Kasumi-1 (cell line): Measurements from ENCODE around the gene SPR.

Source experiments
- DNase-seq, 2 experiments: peaks; one replicate each; lab custom pipeline; 2025; lab: John Stamatoyannopoulos, UW

SPR gene

GRCh38 chr2:72915320-72915906 lies 28.2 kb downstream of the SPR start:
- DNase-seq = no peak

DNA sequence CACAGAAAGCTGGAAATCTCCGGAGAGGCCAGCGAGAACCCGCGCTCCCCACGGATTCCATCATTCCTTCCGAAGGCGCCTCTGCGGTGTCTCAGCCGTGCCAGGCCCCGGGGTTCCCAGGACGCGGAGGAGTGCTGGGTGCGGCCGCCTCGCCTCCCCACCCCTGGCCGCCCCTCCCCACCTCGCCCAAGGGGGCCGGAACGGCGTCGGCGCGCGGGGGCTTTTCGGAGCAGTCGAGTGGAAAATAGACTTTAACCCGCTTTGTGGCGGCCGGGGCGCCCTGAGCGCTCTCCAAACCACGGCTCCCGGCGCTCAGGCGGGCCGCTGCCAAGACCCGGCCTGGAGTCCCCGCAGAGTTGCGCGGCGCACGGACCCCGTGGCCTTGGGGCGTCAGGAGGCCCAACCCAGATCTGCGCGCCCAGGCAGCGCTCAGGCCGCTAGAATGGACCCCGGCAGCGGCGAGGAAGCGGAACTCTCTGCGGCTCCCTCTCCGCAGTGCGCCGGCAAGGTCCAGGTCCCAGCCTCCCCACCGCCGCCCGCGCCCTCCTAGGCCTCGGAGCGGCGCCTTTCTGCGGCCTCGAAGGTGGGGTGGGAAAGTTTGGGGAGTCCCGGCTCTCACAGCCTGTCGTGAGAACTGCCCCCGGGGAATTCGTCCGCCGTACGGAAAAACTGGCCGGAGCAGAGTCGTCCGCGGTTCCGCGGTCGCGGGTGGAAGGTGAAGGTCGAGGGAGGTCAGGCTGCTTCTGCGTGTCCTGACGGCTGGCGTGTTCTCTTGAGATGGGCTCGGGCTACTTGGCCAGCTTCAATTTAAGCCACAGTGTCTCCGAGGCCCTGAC lies 28.9 kb downstream of the SPR start:
- DNase-seq = no peak

DNA sequence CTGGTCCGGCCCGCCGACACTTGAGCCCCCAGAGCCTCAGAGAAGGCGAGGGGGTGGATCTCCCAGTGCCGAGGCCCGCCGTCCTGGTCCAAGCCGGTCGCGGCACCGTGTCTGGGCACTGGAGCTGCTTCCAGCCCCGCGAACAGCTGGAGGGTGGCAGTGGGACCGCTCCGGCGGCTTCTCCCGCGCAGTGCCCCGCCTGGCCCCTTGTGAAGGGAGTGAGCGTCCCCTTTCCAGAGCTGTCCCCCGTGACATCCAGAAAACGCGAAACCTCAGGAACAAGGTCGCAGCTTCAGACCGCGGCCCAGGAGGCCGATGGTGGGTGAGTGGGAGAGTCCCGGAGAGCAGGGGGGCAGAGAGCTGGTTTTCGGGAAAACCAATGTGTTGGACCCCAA lies 29.5 kb downstream of the SPR start:
- DNase-seq = no peak

DNA sequence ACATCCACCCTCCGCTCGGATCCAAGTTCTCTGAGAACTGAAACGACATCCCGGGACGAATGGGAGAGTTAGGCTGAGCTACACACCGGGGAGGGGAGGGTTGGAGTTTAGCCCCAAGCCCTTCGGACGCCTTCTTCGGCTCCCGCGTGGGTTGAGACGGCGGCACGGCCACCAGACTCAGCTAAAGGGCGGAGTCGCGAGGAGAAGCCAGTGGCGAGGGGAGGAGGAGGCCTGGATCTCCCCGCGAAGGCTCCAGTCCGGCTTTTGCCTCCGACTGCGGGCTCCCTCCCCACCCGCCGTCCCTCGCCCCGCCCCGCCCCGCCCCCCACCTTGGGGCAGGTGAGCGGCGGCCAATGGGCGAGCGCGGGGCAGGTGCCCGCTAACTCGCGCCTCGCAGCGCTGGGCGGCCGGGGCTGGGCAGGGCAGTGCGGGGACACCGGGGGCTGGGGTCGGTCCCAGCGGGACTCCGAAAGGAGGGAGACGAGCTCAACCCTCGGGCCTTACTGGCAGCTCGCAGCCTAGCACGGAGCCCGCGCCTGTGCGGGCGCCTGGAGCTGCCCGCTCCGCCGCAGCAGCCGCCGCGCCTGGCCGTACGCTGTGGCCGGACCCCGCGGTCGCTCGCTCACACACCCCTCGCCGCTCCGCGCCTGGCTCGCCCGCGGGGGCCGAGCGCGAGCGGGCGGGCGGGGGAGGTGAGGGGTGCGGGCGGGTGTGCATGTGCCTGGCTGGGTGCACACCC lies 30.1 kb downstream of the SPR start, which contains the start of gene EMX1:
EMX1 (plus strand) TSS at position 382 of the 739 bp plus-strand sequence; CDS start at position 716, 334 bp downstream.
- DNase-seq = peak in 1 of 2 experiments; percentile 13

- peak; percentile 8 for DNase-seq
These were observed 30.8 kb downstream of the SPR start for GRCh38 chr2:72917877-72918553.

DNA sequence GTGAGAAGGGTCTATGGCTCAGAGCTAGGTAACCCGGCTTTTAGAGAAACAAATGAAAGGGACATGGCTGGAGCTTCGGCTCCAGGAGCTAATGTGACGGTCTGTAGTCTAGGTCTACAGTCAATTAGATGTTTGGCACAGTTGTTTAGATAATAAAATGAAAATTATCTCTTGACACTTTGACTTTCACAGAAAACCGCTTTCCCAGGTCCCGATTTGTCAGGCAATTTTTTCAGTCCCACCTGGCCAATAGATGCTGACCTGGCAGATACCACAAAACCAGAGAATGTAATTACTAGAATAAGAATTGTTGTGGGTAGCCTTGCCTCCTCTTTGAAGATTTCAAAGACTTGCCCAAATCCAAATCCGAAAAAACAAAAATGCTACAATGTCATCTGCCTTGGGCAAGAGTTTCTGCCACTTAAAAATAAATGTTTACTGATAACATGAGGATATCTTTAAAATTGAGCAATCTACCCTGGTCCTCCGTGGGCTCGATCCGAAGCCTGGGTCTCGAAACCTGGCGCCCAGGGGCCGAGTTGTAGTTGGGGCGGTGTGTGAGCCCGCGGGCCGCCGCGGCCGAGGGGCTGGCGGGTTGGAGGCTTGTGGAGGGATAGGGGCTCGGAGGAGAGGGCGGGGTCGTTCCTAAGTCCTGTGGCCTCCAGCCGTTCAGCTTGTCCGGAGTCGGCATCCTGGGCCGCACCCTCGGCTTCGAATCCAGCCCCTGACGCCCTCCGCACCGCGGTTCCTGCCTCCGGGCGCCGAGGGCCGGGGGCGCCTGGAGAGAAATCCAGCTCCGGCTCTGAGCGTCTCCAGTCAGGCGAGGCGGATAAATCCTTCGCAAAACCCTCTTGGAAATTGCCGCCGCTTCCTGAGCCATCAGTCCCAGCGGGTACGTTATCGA lies 32.5 kb downstream of the SPR start:
- no peak for DNase-seq

- DNase-seq = no peak
These were observed 33.3 kb downstream of the SPR start for GRCh38 chr2:72920318-72921087.

- no peak for DNase-seq
These were observed 34.1 kb downstream of the SPR start for GRCh38 chr2:72921088-72921851.

DNA sequence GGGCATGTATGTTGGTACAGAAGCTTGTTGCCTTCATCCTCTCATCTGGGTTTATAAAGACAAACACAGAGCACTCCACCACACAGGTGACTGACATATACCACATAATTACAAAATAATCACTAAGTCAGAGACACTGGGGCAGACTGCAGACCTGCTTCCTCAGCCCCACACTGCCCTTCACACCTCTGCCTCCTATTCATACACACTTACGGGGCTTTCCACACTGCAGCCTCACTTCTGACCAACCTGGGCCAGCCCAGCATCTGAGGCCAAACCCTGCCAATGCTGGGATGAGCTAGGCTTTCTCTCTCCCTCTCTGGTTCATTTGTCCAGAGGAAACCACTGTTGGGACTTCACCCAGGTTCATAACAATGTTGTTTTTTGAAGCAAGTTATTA lies 34.6 kb downstream of the SPR start:
- DNase-seq = no peak

GRCh38 chr2:72923833-72924352 lies 36.7 kb downstream of the SPR start:
- DNase-seq = no peak

DNA sequence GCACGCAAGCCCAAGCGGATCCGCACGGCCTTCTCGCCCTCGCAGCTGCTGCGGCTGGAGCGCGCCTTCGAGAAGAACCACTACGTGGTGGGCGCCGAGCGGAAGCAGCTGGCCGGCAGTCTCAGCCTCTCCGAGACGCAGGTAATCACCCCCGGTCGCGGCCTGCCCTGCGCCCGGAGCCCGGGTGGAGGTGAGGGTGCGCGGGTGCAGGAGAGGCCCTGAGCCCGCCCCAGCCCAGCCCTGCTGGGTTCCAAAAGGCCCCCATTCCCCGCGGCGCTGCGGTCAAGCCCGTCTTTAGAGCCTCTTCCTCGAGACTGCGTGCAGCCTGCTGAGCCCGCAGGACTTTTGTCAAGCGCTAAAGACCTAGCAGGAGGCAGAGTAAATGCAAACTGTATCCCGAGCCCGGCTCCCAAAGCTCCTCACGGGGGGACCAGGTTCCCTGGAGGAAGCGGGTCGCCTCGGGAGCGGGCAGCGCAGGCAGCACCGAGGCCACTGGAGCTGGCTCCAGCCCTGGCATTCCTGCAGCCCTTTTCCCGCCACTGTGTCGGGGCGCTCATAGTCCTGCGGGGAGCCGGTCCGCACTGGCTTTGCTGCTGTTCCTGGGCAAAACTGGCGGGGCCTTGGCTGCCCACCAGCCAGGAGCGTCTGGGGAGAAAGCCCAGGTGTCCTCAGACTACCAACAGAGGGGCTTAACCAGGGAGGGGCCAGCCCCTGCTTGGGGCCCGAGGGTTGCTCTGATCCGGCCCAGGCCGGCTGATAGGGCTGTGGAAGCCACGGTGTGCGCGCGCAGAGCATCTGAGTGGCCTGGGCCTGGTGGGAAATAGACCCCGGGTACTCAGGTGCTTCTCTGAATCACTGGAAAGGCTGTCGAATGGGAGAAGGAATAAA lies 37.4 kb downstream of the SPR start:
- DNase-seq = no peak

DNA sequence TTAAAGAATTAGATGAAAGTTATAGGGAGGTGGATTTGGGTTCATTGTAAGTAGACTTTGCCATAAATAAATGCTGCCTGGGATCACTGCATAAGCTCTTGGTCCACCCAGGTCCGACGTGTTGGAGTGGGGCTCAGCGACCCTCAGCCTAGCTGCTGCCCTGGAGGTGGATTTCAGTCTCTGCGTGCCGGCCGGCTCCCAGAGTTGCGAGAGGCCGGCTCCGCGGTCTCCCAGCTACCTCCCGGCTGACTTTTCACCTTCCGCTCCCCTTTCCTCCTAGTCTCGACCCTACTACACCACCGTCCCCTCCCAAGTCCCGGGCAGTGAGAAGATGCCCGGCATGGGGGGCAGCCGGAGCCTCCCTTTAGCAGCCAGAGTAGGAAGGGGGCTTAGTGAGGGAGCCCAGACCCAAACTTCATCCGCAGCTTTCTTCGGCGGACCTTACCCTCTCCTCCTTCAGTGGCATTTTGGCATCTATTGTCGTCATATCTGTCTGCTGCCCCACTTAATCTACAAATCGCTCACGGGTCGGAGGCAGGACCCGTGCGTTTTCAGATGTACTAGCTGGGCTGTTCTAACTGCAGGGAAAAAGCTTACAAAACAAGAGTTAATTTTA lies 38.2 kb downstream of the SPR start:
- DNase-seq = no peak

GRCh38 chr2:72926368-72926767 lies 39.2 kb downstream of the SPR start:
- no peak for DNase-seq

DNA sequence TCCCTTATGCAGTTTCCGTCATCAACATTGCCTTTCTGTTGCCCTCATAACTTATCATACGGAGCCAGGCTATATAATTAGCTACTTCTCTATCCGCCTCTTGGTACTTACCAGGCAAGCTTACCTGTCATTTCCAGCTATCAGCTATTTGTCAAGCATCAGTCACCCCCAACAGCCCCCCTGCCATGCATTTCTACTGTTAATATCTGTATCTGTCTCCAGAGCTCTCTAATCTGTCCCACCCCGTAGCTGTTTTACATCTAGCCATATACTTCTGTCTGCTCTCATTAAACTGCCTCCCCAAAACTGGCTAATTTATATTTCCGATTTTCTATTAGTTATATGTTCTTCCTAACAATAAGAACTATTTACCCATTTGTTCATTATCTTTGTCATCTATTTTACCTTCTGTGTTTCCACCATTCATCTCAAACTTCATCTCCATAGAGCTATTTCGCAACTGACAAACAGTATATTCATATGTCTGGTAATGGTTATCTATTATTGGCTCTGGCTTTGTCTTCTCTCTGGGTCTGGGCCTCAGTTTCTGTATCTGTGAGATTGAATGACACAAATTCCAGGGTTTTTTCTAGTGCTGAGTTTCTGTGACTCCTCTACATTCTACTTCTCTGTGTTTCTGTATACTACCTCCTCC lies 39.7 kb downstream of the SPR start:
- no peak for DNase-seq

DNA sequence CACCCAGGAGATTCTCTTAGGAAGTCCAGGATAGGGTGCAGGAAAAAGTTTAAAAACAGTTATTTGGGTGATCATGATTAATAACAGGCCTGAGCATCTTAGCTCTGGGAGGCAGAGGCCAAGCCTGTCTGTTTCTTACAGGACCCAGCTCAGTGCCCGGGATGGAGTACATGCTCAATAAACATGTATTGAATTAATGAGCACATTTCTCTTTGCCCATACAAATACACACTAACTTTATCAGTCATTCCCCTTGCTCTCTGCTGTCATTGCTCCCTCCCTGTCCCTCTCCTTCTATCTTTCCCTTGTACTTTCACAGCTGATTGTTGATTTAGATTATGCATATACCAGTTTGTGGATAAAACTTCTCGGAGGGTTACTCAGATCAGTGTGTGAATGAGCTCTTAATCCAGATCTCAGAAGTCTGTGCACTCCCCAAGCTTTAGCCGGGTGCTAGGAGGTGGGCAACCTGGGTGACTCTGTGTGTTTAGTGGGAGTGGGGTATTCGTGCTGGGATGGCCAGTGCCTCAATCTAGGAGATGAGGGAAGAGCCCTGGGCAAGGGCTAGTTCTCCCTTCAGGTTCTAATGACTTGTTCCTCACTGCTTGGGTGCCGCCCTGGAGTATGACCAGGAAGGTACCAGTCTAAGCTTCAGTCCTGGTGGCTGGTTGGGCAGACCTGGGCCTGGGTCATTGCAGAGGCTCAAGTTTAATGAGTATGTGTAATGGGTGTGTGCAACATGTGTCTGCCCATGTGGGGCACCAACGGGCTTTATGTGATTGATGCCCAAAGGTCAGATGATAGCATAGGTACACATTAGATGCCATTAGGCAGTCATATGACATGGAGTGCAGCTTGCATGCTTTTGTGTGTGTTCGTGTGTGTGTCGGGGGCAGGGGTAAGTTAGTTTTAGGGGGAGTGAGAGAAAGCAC lies 40.7 kb downstream of the SPR start:
- no peak for DNase-seq

DNA sequence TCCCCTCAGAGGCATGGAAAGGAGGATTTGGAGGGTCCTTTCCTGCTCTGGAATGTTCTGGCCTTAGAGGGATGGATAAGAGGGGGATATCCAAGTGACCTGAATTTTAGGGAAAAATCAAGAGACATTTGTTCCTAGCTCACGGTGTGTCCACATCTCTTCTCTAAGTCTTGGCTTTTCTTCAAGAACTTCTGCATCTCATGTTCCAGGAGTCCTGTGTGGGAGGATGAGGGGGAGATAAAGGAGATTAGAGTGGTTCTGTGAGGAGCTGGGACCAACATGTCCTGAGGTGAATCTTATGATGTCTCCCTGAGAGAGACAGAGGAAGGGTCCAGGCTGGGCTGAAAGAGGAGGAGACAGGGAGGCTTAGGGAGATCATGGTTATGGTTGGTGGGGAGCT lies 41.8 kb downstream of the SPR start:
- DNase-seq = no peak
